AG09309 (cell line): ENCODE results near the gene C1orf56.

Source experiments
- DNase-seq: peaks from one replicate; pipeline ENCODE4 v3.0.0-alpha.2; 2010; ENCODE audit warnings: low read depth
- H3K4me3 ChIP-seq: 2 replicates; pipeline ENCODE4 v1.5.1; 2011; ENCODE audit warnings: mild to moderate bottlenecking, low read depth, low read length, moderate library complexity; ENCODE audit not compliant: control insufficient read depth
- CTCF ChIP-seq: IDR thresholded peaks from 2 replicates; pipeline ENCODE4 v1.5.1; 2011; ENCODE audit warnings: mild to moderate bottlenecking, low read depth, low read length, inconsistent platforms; ENCODE audit not compliant: insufficient read depth, control insufficient read depth; ENCODE audit errors: missing control alignments

Gene C1orf56

GRCh38 chr1:151047591-151047924 lies at the start of gene C1orf56:
TSS of gene C1orf56 (plus strand) at chr1:151047751. CDS start at chr1:151047848, 97 bp downstream.
- DNase-seq: no peak
- no peak for TF ChIP-seq CTCF
- H3K4me3 ChIP-seq: peak within 1 kb of the TSS; percentile 77

- no peak for TF ChIP-seq CTCF
- DNase-seq: no peak
- H3K4me3 ChIP-seq: no peak overlapping the region
Measured at GRCh38 chr1:150997949-150998348, 49.6 kb upstream of the C1orf56 start.

- peak; percentile 41 for DNase-seq
- H3K4me3 ChIP-seq: no peak overlapping the region
- TF ChIP-seq CTCF: no peak
Measured at GRCh38 chr1:150999051-150999674, 48.4 kb upstream of the C1orf56 start.

GRCh38 chr1:150999926-151000325 lies 47.6 kb upstream of the C1orf56 start:
- H3K4me3 ChIP-seq: no peak overlapping the region
- no peak for TF ChIP-seq CTCF
- no peak for DNase-seq

GRCh38 chr1:151000408-151000807 lies 47.1 kb upstream of the C1orf56 start:
- TF ChIP-seq CTCF: no peak
- DNase-seq: no peak
- H3K4me3 ChIP-seq: no peak overlapping the region

GRCh38 chr1:151001602-151002001 lies 45.9 kb upstream of the C1orf56 start:
- H3K4me3 ChIP-seq: no peak overlapping the region
- no peak for TF ChIP-seq CTCF
- DNase-seq: no peak

GRCh38 chr1:151002051-151002450 lies 45.5 kb upstream of the C1orf56 start:
- no peak for DNase-seq
- no peak for TF ChIP-seq CTCF
- no peak overlapping the region for H3K4me3 ChIP-seq
